Glutamatergic neuron (in vitro differentiated cells): ENCODE measurements around the gene PPM1A. TPM values are rescaled to one million over a fixed set of nuclear protein-coding genes. Genes with fewer than 3 reads are reported as not detected.
"Not testable (repeated sequence)": the region's sequence is repeated elsewhere in the genome, so short reads cannot be mapped to it uniquely, and the experiment has no call there.

Source experiments
- DNase-seq: peaks from one replicate; pipeline ENCODE4 v3.0.0; 2022
- H3K27ac Mint-ChIP-seq: one replicate; pipeline ENCODE4 v1.8.0; 2020; ENCODE audit warnings: mild to moderate bottlenecking, mixed read lengths, inconsistent platforms; ENCODE audit not compliant: unreplicated experiment
- H3K27me3 Mint-ChIP-seq: one replicate; pipeline ENCODE4 v1.8.0; 2020; ENCODE audit warnings: mild to moderate bottlenecking, moderate library complexity, mixed read lengths, inconsistent platforms; ENCODE audit not compliant: unreplicated experiment
- H3K36me3 Mint-ChIP-seq: one replicate; pipeline ENCODE4 v1.8.0; 2020; ENCODE audit warnings: mild to moderate bottlenecking, mixed read lengths, inconsistent platforms; ENCODE audit not compliant: unreplicated experiment
- H3K4me1 Mint-ChIP-seq: one replicate; pipeline ENCODE4 v1.8.0; 2020; ENCODE audit warnings: mild to moderate bottlenecking, low read depth, mixed read lengths, inconsistent platforms; ENCODE audit not compliant: unreplicated experiment
- H3K4me3 Mint-ChIP-seq: one replicate; pipeline ENCODE4 v1.8.0; 2020; ENCODE audit warnings: mild to moderate bottlenecking, mixed read lengths, inconsistent platforms; ENCODE audit not compliant: unreplicated experiment
- H3K9me3 Mint-ChIP-seq: one replicate; pipeline ENCODE4 v1.8.0; 2020; ENCODE audit warnings: mild to moderate bottlenecking, moderate library complexity, mixed read lengths, inconsistent platforms; ENCODE audit not compliant: unreplicated experiment
- total RNA-seq: library from RNA; stranded (reverse); fragmentation: NEBNext Ultra II Directional; extraction: Animal tissue kit (Norgen Biotek cat#: 25700); gene quantifications from one replicate; pipeline ENCODE4 v1.2.1, GENCODE V29; 2021; ENCODE audit not compliant: unreplicated experiment
- TF ChIP-seq, protein P1 (sequence below): fragments of 200-600 bp; sonication (generic); IDR thresholded peaks from one replicate; pipeline ENCODE4 v1.5.0; 2021; ENCODE audit not compliant: partially characterized antibody, unreplicated experiment

PPM1A gene
- total RNA-seq, 1 donor from 2014 or later = 62.2 TPM

- DNase-seq = no peak
- no peaks in the 10 kb centered on the region for H3K36me3 Mint-ChIP-seq
- H3K27me3 Mint-ChIP-seq = peaks cover 2% of the 10 kb centered on the region
- TF ChIP-seq, protein P1, sequence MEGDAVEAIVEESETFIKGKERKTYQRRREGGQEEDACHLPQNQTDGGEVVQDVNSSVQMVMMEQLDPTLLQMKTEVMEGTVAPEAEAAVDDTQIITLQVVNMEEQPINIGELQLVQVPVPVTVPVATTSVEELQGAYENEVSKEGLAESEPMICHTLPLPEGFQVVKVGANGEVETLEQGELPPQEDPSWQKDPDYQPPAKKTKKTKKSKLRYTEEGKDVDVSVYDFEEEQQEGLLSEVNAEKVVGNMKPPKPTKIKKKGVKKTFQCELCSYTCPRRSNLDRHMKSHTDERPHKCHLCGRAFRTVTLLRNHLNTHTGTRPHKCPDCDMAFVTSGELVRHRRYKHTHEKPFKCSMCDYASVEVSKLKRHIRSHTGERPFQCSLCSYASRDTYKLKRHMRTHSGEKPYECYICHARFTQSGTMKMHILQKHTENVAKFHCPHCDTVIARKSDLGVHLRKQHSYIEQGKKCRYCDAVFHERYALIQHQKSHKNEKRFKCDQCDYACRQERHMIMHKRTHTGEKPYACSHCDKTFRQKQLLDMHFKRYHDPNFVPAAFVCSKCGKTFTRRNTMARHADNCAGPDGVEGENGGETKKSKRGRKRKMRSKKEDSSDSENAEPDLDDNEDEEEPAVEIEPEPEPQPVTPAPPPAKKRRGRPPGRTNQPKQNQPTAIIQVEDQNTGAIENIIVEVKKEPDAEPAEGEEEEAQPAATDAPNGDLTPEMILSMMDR = no peak
- no peak overlapping the region for H3K27ac Mint-ChIP-seq
- no peak overlapping the region for H3K4me3 Mint-ChIP-seq
- H3K4me1 Mint-ChIP-seq = no peaks in the 10 kb centered on the region
- peaks cover 2% of the 10 kb centered on the region for H3K9me3 Mint-ChIP-seq
These were observed 68.6 kb downstream of the PPM1A start for GRCh38 chr14:60317609-60318008.

DNA sequence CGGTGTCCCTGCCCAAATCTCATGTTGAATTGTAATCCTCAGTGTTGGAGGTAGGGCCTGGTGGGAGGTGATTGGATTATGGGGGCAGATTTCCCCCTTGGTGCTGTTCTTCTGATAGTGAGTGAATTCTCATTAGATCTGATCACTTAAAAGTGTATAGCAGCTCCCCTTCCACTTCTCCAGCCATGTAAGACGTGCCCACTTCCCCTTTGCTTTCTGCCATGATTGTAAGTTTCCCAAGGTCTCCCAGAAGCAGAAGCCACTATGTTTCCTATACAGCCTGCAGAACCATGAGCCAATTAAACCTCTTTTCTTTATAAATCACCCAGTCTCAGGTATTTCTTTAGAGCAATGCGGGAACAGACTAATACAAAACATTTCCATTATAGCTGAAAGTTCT is 71.8 kb downstream of the PPM1A start:
- H3K27ac Mint-ChIP-seq, H3K4me3 Mint-ChIP-seq, H3K9me3 Mint-ChIP-seq, H3K27me3 Mint-ChIP-seq, H3K36me3 Mint-ChIP-seq, DNase-seq, H3K4me1 Mint-ChIP-seq: not testable (repeated sequence)

DNA sequence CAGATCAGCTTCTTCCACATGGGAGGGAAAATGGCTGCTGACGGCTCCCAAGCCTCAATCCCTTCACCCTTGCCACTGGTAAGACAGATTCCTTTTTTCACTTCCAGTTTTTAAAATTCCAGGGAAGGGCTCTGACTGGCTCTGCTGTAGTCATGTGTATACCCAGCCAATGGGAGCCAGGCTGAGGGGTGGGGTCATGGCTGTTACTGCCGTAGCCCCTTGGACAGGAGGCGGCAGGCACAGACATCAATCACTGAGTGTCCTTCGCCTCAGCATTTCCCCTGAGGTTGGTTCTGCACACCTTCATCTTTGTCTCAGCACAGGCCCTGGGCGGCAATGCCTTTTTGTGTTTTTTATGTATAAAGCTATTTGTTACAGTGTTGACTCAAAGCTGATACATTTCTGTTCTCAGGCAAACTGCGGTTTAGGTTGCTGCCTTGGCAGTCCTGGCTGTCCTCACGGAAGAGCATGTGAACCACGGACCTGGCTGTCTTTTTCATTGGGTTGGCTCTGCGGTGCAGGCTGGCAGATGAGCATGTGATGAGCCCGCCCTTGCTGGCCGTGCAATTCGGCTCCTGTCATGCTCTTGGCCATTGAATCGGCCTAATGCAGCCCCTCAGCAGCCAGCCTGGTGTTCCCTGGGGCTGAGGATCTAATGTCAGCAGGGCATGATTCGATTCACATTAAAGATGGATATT is 74.3 kb downstream of the PPM1A start:
- peaks cover 11% of the 10 kb centered on the region for H3K4me1 Mint-ChIP-seq
- H3K36me3 Mint-ChIP-seq = no peaks in the 10 kb centered on the region
- no peak overlapping the region for H3K4me3 Mint-ChIP-seq
- DNase-seq = peak; percentile 26
- H3K27ac Mint-ChIP-seq = no peak overlapping the region
- peaks cover 6% of the 10 kb centered on the region for H3K9me3 Mint-ChIP-seq
- TF ChIP-seq, protein P1 = no peak
- peaks cover under 1% of the 10 kb centered on the region for H3K27me3 Mint-ChIP-seq

- Mint-ChIP-seq H3K27me3 (peaks cover 3% of the 10 kb centered on the region), H3K9me3 (peaks cover 4% of the 10 kb centered on the region), H3K4me1 (peaks cover 13% of the 10 kb centered on the region), H3K36me3 (no peaks in the 10 kb centered on the region), H3K4me3 (no peak overlapping the region), H3K27ac (no peak overlapping the region)
- TF ChIP-seq, protein P1 = no peak
- DNase-seq = no peak
These were observed 75.8 kb downstream of the PPM1A start for GRCh38 chr14:60324837-60325236.

GRCh38 chr14:60326274-60326673 is 77.3 kb downstream of the PPM1A start:
- peaks cover 4% of the 10 kb centered on the region for H3K9me3 Mint-ChIP-seq
- peaks cover 3% of the 10 kb centered on the region for H3K27me3 Mint-ChIP-seq
- TF ChIP-seq, protein P1 = no peak
- peaks cover 14% of the 10 kb centered on the region for H3K4me1 Mint-ChIP-seq
- DNase-seq = no peak
- no peaks in the 10 kb centered on the region for H3K36me3 Mint-ChIP-seq
- no peak overlapping the region for H3K27ac Mint-ChIP-seq
- no peak overlapping the region for H3K4me3 Mint-ChIP-seq
